Measurements from ENCODE around the gene TNPO3.

The TNPO3 gene

DNA sequence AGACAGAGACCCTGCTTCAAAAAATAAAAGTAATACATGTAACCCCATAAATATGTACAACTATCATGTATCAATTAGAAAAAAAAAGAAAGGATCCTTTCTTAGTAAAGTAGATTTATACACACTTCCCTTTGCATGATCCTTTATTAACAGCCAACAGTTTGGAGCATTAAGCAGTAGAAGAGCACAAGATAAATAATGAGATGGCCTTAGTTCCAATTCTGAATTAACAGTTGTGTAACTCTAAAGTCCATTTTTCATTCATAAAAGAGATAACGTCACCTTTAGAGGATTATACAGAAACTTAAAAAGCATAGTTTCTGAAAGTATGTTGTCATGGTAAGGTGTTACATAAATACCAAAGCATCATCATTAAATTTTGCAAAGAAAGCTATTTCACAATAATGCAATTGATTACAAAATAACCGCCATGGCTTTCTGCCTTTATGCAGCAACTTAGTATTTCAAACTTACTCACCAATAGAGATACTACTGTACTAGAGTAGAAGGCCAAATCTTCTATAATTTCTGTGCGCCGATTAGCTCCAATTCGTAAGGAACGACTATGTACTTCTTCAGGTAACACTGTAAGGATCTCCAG lies 40.3 kb downstream of the TNPO3 start:
- H3K4me3 ChIP-seq (ENCODE audit: low read depth, low read length): no peak overlapping the region
- no peak for TF ChIP-seq CTCF (IDR thresholded peaks at IDR 0.05; ENCODE audit: borderline replicate concordance, insufficient read depth, low read depth, low read length)

DNA sequence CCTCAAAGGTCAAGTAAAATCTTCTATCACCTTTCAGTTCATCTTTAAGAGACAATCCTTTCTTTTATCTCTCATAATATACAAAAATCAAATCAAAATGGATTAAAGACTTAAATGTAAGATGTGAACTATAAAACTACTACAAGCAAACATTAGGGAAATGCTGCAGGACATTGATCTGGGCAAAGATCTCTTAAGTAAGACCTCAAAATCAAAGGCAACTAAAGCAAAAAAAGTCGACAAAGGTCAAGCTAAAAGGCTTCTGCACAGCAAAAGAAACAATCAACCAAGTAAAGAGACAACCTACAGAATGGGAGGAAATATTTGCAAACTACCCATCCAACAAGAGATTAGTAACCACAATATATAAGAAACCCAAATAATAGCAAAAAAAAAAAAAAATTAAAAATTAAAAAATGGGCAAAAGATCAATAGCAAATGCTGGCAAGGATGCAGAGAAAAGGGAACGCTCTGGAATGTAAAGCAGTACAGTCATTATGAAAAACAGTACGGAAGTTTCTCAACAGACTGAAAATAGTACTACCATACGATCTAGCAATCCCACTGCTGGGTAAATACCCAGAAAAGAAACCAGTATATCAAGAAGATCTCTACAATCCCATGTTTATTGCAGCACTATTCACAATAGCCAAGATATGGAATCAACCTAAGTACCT lies 41.7 kb downstream of the TNPO3 start:
- no peak for TF ChIP-seq CTCF (IDR thresholded peaks at IDR 0.05; ENCODE audit: borderline replicate concordance, insufficient read depth, low read depth, low read length)
- H3K4me3 ChIP-seq (ENCODE audit: low read depth, low read length): no peak overlapping the region

DNA sequence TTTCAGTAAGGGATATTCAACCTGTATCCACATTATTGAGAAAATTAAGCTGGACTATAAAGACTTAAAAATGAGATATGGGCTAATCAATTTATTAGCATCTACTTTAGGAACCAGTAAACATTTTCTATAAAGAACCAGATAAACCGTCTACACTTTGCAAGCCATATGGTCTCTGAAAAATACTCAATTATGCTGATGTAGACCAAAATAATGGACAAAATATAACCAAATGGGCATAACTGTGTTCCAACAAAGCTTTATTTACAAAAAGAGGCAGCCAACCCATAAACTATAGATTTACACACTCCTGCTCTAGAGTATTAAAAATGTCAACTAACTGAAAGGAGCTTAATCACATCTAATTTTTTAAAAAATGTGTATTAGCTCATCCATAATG lies 42.3 kb downstream of the TNPO3 start:
- TF ChIP-seq CTCF (IDR thresholded peaks at IDR 0.05; ENCODE audit: borderline replicate concordance, insufficient read depth, low read depth, low read length): no peak
- no peak overlapping the region for H3K4me3 ChIP-seq (ENCODE audit: low read depth, low read length)

DNA sequence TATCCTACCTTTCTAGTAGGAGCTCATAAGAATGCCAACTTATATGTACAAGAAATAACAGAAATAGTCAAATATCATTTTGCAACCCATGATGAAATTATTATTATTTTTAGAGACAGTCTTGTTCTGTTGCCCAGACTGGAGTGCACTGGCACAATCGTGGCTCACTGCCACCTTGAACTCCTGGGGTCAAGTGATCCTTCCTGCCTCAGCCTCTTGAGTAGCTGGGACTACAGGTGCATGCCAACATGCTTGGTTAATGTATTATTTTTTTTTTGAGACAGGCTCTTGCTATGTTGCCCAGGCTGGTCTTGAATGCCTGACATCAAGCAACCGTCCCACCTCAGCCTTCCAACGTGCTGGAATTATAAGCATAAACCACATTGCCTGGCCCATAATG lies 44.8 kb downstream of the TNPO3 start:
- H3K4me3 ChIP-seq (ENCODE audit: low read depth, low read length): no peak overlapping the region
- no peak for TF ChIP-seq CTCF (IDR thresholded peaks at IDR 0.05; ENCODE audit: borderline replicate concordance, insufficient read depth, low read depth, low read length)

- H3K4me3 ChIP-seq (ENCODE audit: low read depth, low read length): no peak overlapping the region
- no peak for TF ChIP-seq CTCF (IDR thresholded peaks at IDR 0.05; ENCODE audit: borderline replicate concordance, insufficient read depth, low read depth, low read length)
Measured at GRCh38 chr7:129009437-129009836, 45.5 kb downstream of the TNPO3 start.

- TF ChIP-seq CTCF (IDR thresholded peaks at IDR 0.05; ENCODE audit: borderline replicate concordance, insufficient read depth, low read depth, low read length): no peak
- H3K4me3 ChIP-seq (ENCODE audit: low read depth, low read length): no peak overlapping the region
Measured at GRCh38 chr7:129008645-129009414, 46.1 kb downstream of the TNPO3 start.

Data from GM12875 (cell line).